Measurements from ENCODE around the gene SFT2D3.

DNA sequence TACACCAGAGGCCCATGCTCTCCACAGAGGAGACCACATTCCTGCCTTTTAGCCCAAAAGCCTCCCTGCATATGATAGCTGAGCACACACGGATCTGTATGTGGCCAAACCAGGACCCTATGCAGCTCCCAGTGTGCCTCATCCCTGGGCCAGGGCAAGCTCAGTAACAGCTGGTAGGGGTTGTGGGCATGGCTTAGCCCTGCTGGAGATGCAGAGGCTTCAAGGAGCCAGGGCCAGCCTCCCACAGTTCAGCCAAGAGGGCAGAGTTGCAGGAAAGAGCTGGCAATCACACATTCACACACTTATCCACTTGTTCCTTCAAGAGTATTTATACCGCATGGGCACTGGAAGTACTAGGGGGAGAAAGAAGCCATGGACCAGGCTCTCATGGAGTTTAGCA, 24.4 kb upstream of the SFT2D3 start:
- TF ChIP-seq POLR2A (IDR thresholded peaks at IDR 0.05; ENCODE audit: low read length) = no peak
- TF ChIP-seq GATA1 (IDR thresholded peaks at IDR 0.05; ENCODE audit: low read depth, low read length) = no peak

Measured in erythroblast (primary cell).